HG02938 (cell line): ENCODE measurements around the gene ENPP1.
"Not testable (repeated sequence)": the region's sequence is repeated elsewhere in the genome, so short reads cannot be mapped to it uniquely, and the experiment has no call there.

Experiments used
- ATAC-seq: cut with Tn5 transposase; IDR thresholded peaks from one replicate; pipeline ENCODE4 v1.9.1; 2021; ENCODE audit warnings: mild to moderate bottlenecking, moderate library complexity; ENCODE audit not compliant: unreplicated experiment

The ENPP1 gene

GRCh38 chr6:131828080-131828479, 20.3 kb downstream of the ENPP1 start:
- no peak for ATAC-seq

DNA sequence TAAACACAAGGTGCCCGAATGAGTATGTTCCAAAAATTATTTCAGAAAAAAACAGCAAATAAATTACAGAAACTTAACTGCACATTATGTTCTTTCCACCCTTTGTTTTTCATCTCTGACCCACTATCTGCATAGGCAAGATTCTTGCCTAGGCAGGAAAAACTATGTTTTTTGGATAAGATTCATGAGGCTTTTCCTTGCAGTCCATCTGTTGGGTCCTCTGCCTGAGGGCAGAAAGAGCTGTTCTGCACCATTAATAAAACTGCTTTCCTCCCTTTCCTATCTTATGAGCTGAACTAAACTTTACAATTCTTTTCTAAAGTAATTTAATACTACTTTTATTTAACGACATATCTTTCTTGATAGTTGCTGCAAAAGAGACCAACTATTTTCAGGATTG, 21.1 kb downstream of the ENPP1 start:
- no peak for ATAC-seq

DNA sequence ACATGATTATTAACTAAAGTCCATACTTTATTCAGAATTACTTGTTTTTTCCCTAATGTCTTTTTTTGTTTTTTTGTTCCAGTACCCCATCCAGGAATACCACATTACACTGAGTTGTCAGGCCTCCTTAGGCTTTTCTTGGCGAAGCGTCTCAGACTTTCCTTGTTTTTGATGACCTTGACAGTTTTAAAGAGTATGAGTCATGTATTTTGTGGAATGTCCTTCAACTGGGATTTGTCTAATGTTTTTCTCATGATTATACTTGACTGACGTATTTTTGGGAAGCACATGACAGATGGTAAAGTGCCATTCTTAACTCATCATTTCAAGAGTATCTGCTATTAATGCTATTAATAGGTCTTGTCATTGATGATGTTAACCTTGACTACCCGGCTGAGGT, 23.6 kb downstream of the ENPP1 start:
- ATAC-seq: no peak

GRCh38 chr6:131831886-131832285, 24.1 kb downstream of the ENPP1 start:
- ATAC-seq: no peak

GRCh38 chr6:131832363-131832762, 24.5 kb downstream of the ENPP1 start:
- no peak for ATAC-seq

DNA sequence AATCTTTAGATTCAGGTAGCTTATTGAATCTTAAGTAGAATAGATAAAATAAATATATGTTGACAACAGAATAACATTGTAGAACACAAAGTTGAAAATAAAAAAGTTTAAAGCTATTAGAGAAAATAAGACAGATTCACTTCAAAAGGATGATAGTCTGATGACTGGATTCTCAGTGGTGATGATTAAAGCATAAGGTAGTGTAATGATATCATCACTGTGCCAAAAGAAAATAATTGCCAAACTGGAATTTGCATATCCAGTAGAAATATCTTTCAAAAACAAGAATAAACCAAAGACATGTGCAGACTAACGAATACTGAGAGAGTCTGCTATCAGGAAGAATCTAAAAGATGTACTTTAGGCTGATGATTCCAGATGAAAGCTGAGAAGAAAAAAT, 30.2 kb downstream of the ENPP1 start:
- no peak for ATAC-seq

DNA sequence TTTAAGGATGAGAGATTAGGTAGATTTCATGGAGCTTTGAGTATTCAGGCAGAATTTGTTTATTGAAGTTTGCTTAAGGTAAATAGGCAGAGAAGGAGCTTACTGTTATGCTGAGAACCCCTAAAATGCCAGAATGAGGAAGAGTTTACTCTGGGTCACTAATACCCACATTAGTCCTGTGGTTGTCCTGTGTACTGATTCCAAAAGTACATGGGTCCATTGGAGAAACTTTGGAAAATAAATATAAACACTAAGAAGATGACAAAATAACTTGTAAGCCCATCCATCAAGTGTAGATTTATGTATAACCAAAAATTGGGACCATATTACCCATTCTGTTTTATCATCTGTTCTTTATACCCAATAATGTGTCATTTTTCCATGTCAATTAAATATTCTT, 31.6 kb downstream of the ENPP1 start:
- no peak for ATAC-seq

DNA sequence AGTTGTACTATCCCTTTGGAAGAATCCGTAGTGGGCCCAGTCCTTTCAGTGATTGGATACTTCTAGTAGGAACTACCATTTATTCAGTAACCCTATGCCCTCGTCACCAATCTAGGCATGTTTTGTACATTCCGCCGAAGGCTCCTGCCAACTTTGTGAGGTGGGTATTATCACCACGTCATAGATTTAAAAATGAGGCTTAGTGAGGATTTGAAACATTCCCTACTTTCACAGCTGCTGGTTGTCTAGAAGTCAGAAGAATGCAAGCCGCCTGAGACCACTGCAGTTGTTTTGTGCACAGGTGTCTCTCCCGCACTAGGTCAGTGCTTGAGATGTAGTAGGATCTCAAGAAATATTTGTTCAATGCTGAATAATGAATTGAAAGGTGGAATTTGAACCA, 32.6 kb downstream of the ENPP1 start:
- no peak for ATAC-seq

GRCh38 chr6:131840936-131841583, 33.2 kb downstream of the ENPP1 start:
- no peak for ATAC-seq

GRCh38 chr6:131843768-131844167, 35.9 kb downstream of the ENPP1 start:
- no peak for ATAC-seq

GRCh38 chr6:131844243-131844841, 36.5 kb downstream of the ENPP1 start:
- ATAC-seq: no peak

GRCh38 chr6:131846023-131846663, 38.3 kb downstream of the ENPP1 start:
- ATAC-seq: no peak

DNA sequence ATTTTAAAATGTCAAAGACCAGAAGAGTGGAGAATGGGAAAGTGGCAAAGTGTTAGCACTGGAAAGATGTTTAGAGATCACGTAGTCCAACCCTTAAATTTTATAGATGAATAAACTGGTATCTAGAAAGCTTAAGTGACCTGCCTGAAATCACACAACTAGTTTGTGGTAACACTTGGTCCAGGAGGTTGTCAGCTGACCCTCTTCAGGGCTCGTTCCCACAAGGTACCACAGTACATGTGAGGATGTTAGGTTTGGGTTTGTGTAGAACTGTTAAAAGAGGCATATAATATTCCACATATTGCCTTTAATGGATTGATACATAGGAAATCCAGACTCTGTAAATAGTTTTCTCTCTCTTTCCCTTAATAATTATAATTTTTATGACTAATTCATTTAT, 39.1 kb downstream of the ENPP1 start:
- no peak for ATAC-seq

GRCh38 chr6:131849799-131850198, 42.0 kb downstream of the ENPP1 start:
- no peak for ATAC-seq

- ATAC-seq: no peak
These were observed 43.4 kb downstream of the ENPP1 start for GRCh38 chr6:131851049-131851769.

GRCh38 chr6:131852200-131852599, 44.4 kb downstream of the ENPP1 start:
- no peak for ATAC-seq

DNA sequence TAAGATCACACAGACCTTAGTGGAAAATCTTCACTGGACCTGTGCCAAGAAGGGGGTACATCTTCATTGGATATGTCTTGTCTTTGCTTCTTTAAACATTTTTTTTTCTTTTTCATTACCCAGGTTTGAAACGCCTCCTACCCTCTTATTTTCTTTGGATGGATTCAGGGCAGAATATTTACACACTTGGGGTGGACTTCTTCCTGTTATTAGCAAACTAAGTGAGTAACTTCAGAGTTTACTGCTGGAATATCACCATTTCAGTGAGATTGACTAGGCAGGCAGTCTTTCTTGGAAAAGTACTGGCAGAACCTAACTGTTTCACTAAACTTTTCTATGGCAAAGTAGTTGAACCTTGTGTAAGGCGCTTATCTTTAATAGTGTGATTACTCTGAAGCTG, 47.0 kb downstream of the ENPP1 start:
- ATAC-seq: no peak

GRCh38 chr6:131858765-131859415, 51.1 kb downstream of the ENPP1 start:
- no peak for ATAC-seq

GRCh38 chr6:131859658-131860057, 51.8 kb downstream of the ENPP1 start:
- ATAC-seq: not testable (repeated sequence)

GRCh38 chr6:131861381-131861780, 53.6 kb downstream of the ENPP1 start:
- ATAC-seq: no peak

GRCh38 chr6:131862476-131862875, 54.7 kb downstream of the ENPP1 start:
- no peak for ATAC-seq
